CD4-positive, CD25-positive, alpha-beta regulatory T cell (primary cell): ENCODE measurements around the gene CSMD2. TPM values are rescaled to one million over a fixed set of nuclear protein-coding genes. Genes with fewer than 3 reads are reported as not detected.

Source experiments
- ATAC-seq, 2 donors: fragments of 150-1000 bp; cut with Tn5 transposase; one replicate each; pipeline ENCODE4 v1.10.0; 2021; ENCODE audit warnings: low read depth in 2 of 2, moderate number of reproducible peaks in 2 of 2, moderate library complexity in 1 of 2
- DNase-seq, 3 donors: peaks; one replicate each; pipeline versions ENCODE4 v3.0.0 to v3.0.0-alpha.2; 2012 to 2022; ENCODE audit warnings: mixed read lengths in 1 of 3
- H3K27ac ChIP-seq: one replicate; pipeline ENCODE4 v1.7.0; 2013; ENCODE audit warnings: mild to moderate bottlenecking, low read length; ENCODE audit not compliant: insufficient read depth, poor library complexity, severe bottlenecking
- H3K27me3 ChIP-seq: one replicate; pipeline ENCODE4 v1.7.0; 2013; ENCODE audit warnings: low read length; ENCODE audit not compliant: control insufficient read depth, insufficient read depth
- H3K36me3 ChIP-seq: one replicate; pipeline ENCODE4 v1.7.0; 2013; ENCODE audit warnings: mild to moderate bottlenecking, low read length, moderate library complexity; ENCODE audit not compliant: control insufficient read depth, insufficient read depth
- H3K4me1 ChIP-seq: 2 replicates; pipeline ENCODE4 v1.7.0; 2013; ENCODE audit warnings: mild to moderate bottlenecking, low read length; ENCODE audit not compliant: insufficient read depth, control insufficient read depth, poor library complexity, severe bottlenecking
- H3K4me3 ChIP-seq: one replicate; pipeline ENCODE4 v1.7.0; 2013; ENCODE audit warnings: low read depth, mild to moderate bottlenecking, low read length, moderate library complexity
- H3K9me3 ChIP-seq, 2 experiments: 1 replicate in 1 of 2; 2 replicates in 1 of 2; pipeline ENCODE4 v1.7.0; 2013; ENCODE audit warnings: low read length in 2 of 2, mild to moderate bottlenecking in 1 of 2, moderate library complexity in 1 of 2; ENCODE audit not compliant: control insufficient read depth in 2 of 2
- H3K27ac Mint-ChIP-seq, 3 donors: one replicate each; pipeline ENCODE4 v1.8.0; 2020 to 2022; ENCODE audit warnings: mild to moderate bottlenecking in 3 of 3, mixed read lengths in 3 of 3, moderate library complexity in 2 of 3
- H3K27me3 Mint-ChIP-seq: one replicate; pipeline ENCODE4 v1.8.0; 2022; ENCODE audit warnings: mild to moderate bottlenecking, mixed read lengths
- H3K36me3 Mint-ChIP-seq: one replicate; pipeline ENCODE4 v1.8.0; 2020; ENCODE audit warnings: mixed read lengths
- H3K4me1 Mint-ChIP-seq, 4 donors: one replicate each; pipeline ENCODE4 v1.8.0; 2020 to 2022; ENCODE audit warnings: mixed read lengths in 4 of 4, mild to moderate bottlenecking in 1 of 4
- H3K4me3 Mint-ChIP-seq, 4 donors: one replicate each; pipeline ENCODE4 v1.8.0; 2020 to 2022; ENCODE audit warnings: mild to moderate bottlenecking in 4 of 4, mixed read lengths in 4 of 4, moderate library complexity in 3 of 4
- H3K9me3 Mint-ChIP-seq, 7 donors: one replicate each; pipeline ENCODE4 v1.8.0; 2020 to 2022; ENCODE audit warnings: mixed read lengths in 7 of 7, mild to moderate bottlenecking in 3 of 7, moderate library complexity in 2 of 7
- polyA plus RNA-seq, 4 donors: library from polyadenylated mRNA; unstranded; fragments of 300-500 nt; fragmentation: Illumina TruSeq; gene quantifications; one replicate each; pipeline ENCODE4 v1.2.3, GENCODE V29; 2021
- total RNA-seq: library from RNA; stranded (reverse); gene quantifications from one replicate; pipeline ENCODE4 v1.2.3, GENCODE V29; 2022

Gene CSMD2
- total and polyA plus RNA-seq, 5 donors from 2014 or later = not detected

- ATAC-seq (no peak), DNase-seq (no peak)
- peaks cover 0 to 3% (median 0%) of the 10 kb centered on the region in 7 donors for H3K9me3 Mint-ChIP-seq
- no peak overlapping the region for H3K27ac Mint-ChIP-seq
- H3K4me1 Mint-ChIP-seq = no peaks in the 10 kb centered on the region
- H3K4me3 Mint-ChIP-seq = no peak overlapping the region
- no peak overlapping the region for H3K27ac ChIP-seq
- H3K4me3 ChIP-seq = no peak overlapping the region
- no peaks in the 10 kb centered on the region for H3K4me1 ChIP-seq
- no peaks in the 10 kb centered on the region for H3K36me3 Mint-ChIP-seq
- no peaks in the 10 kb centered on the region for H3K27me3 Mint-ChIP-seq
- H3K27me3 ChIP-seq = peaks cover 2% of the 10 kb centered on the region
- no peaks in the 10 kb centered on the region for H3K9me3 ChIP-seq
- H3K36me3 ChIP-seq = no peaks in the 10 kb centered on the region
Measured at GRCh38 chr1:33661811-33662454, 503.1 kb downstream of the CSMD2 start.

- Histone ChIP-seq H3K27me3 (peaks cover 2% of the 10 kb centered on the region), H3K4me3 (no peak overlapping the region), H3K9me3 (no peaks in the 10 kb centered on the region), H3K36me3 (no peaks in the 10 kb centered on the region), H3K4me1 (no peaks in the 10 kb centered on the region), H3K27ac (no peak overlapping the region)
- no peak overlapping the region for H3K4me3 Mint-ChIP-seq
- DNase-seq (no peak), ATAC-seq (no peak)
- no peaks in the 10 kb centered on the region for H3K27me3 Mint-ChIP-seq
- no peaks in the 10 kb centered on the region for H3K4me1 Mint-ChIP-seq
- H3K36me3 Mint-ChIP-seq = no peaks in the 10 kb centered on the region
- H3K27ac Mint-ChIP-seq = no peak overlapping the region
- peaks cover 0 to 2% (median 0%) of the 10 kb centered on the region in 7 donors for H3K9me3 Mint-ChIP-seq
Measured at GRCh38 chr1:33660956-33661355, 504.1 kb downstream of the CSMD2 start.

- DNase-seq = no peak
- Mint-ChIP-seq H3K4me3 (no peak overlapping the region), H3K36me3 (no peaks in the 10 kb centered on the region), H3K27ac (no peak overlapping the region), H3K9me3 (no peaks in the 10 kb centered on the region), H3K4me1 (no peaks in the 10 kb centered on the region), H3K27me3 (no peaks in the 10 kb centered on the region)
- ATAC-seq = no peak
- no peaks in the 10 kb centered on the region for H3K9me3 ChIP-seq
- H3K36me3 ChIP-seq = no peaks in the 10 kb centered on the region
- H3K4me3 ChIP-seq = no peak overlapping the region
- no peaks in the 10 kb centered on the region for H3K27me3 ChIP-seq
- H3K27ac ChIP-seq = no peak overlapping the region
- no peaks in the 10 kb centered on the region for H3K4me1 ChIP-seq
Measured at GRCh38 chr1:33660244-33660643, 504.8 kb downstream of the CSMD2 start.

DNA sequence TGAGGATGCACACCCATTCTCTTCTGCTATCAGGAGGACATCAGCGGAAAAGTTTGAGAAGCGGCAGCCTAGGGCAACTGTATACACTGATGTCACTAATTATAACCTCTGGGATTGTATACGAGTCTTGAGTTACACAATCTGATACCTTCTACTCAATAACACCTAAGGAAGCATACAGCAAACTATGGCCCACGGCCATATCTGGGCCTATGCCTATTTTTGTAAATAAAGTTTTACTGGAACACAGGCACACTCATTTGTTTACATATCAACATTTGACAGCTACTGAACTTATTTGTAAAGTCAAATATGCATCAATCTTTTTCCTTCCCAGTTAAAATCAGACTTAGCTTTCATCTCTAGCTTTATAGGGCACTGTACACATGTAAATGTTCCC is 505.4 kb downstream of the CSMD2 start:
- H3K27ac Mint-ChIP-seq = no peak overlapping the region
- no peak overlapping the region for H3K4me3 ChIP-seq
- H3K36me3 ChIP-seq = no peaks in the 10 kb centered on the region
- H3K9me3 Mint-ChIP-seq = no peaks in the 10 kb centered on the region
- no peaks in the 10 kb centered on the region for H3K9me3 ChIP-seq
- H3K36me3 Mint-ChIP-seq = no peaks in the 10 kb centered on the region
- H3K4me3 Mint-ChIP-seq = no peak overlapping the region
- no peak overlapping the region for H3K27ac ChIP-seq
- ATAC-seq (no peak), DNase-seq (no peak)
- H3K27me3 Mint-ChIP-seq = no peaks in the 10 kb centered on the region
- no peaks in the 10 kb centered on the region for H3K4me1 Mint-ChIP-seq
- no peaks in the 10 kb centered on the region for H3K4me1 ChIP-seq
- no peaks in the 10 kb centered on the region for H3K27me3 ChIP-seq

- Histone ChIP-seq H3K27me3 (no peaks in the 10 kb centered on the region), H3K4me1 (no peaks in the 10 kb centered on the region), H3K4me3 (no peak overlapping the region), H3K36me3 (no peaks in the 10 kb centered on the region), H3K9me3 (no peaks in the 10 kb centered on the region), H3K27ac (no peak overlapping the region)
- H3K9me3 Mint-ChIP-seq = no peaks in the 10 kb centered on the region
- DNase-seq = no peak
- H3K36me3 Mint-ChIP-seq = no peaks in the 10 kb centered on the region
- no peak for ATAC-seq
- H3K27me3 Mint-ChIP-seq = no peaks in the 10 kb centered on the region
- H3K27ac Mint-ChIP-seq = no peak overlapping the region
- H3K4me3 Mint-ChIP-seq = no peak overlapping the region
- H3K4me1 Mint-ChIP-seq = no peaks in the 10 kb centered on the region
Measured at GRCh38 chr1:33657833-33658232, 507.2 kb downstream of the CSMD2 start.

DNA sequence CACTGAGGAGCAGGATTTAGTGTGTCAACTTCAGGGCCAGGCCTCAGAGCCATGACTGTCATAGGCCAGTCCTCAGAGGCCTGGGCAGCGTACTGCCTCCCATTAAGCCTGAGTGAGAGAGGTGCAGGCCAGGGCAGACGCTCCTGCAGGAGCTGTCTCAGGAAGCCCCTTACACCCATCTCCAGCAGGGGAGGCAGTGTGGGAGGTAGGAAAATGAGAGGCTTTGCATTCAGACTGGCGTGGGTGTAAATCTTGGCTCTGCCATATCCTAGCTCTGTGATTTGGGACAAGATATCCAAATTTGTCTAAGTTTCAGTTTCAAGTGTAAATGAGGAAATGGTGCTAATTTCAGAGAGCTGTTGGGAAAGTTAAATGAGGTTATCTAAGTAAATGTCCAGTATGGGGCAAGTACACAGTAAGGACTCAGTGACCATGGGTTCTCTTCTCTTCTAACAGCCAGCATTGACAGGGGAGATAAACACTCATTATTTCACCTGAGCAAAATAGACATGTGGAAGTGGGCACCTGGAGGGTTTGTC is 508.5 kb downstream of the CSMD2 start:
- H3K27me3 ChIP-seq = no peaks in the 10 kb centered on the region
- no peaks in the 10 kb centered on the region for H3K4me1 ChIP-seq
- Mint-ChIP-seq H3K27ac (no peak overlapping the region), H3K27me3 (no peaks in the 10 kb centered on the region), H3K9me3 (no peaks in the 10 kb centered on the region), H3K4me3 (no peak overlapping the region), H3K36me3 (no peaks in the 10 kb centered on the region), H3K4me1 (no peaks in the 10 kb centered on the region)
- ATAC-seq = no peak
- H3K4me3 ChIP-seq = no peak overlapping the region
- H3K27ac ChIP-seq = no peak overlapping the region
- no peak for DNase-seq
- no peaks in the 10 kb centered on the region for H3K9me3 ChIP-seq
- H3K36me3 ChIP-seq = no peaks in the 10 kb centered on the region

DNA sequence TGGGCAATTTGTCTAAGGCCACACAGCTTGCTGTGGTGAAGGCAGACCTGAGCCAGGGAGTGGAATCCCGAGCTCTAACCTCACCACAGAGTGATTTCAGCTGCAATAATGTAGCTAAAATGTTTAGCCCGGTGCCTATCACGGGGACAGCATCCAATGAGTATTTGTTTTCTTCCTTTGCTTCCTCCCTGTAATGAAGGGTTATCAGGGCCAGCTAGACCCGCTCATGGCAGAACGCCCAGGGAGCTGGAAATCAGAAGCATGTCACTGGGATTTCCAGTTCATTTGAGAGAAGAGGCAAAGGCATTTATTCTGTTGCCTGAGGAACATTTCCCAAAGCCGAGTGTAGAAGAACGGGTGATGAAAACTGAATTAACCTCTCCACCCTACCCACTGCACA is 509.5 kb downstream of the CSMD2 start:
- Histone ChIP-seq H3K4me3 (no peak overlapping the region), H3K27ac (no peak overlapping the region), H3K27me3 (no peaks in the 10 kb centered on the region), H3K4me1 (no peaks in the 10 kb centered on the region), H3K9me3 (no peaks in the 10 kb centered on the region), H3K36me3 (no peaks in the 10 kb centered on the region)
- Mint-ChIP-seq H3K4me1 (no peaks in the 10 kb centered on the region), H3K4me3 (no peak overlapping the region), H3K9me3 (no peaks in the 10 kb centered on the region), H3K27ac (no peak overlapping the region), H3K27me3 (no peaks in the 10 kb centered on the region), H3K36me3 (no peaks in the 10 kb centered on the region)
- ATAC-seq = no peak
- no peak for DNase-seq

DNA sequence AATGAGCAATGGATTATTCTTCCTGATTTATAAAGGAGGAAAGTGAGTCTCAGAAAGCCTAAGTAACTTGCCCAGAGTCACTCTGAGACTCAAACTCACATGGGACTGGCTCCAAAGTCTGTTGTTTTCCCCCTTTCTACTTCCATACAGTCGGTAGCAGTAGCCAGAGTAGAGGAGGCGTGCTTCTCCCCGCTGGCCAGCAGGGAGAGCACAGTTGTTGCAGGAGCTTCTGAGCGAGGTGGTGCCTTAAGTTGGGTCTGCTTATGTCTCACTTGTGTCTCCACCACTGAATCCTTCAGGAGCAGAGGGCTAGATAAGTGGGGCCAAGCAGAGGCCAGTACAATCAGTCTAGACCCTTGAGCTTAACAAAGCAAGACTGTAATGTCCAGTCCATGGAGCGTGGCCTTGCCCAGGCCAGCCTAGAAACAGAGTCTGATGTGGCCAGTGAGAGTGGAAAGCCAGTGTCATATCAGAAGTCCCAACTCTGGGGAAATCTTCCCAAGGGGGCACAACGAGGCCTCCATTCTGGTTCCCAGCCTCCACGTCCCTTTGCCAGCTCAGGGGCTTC is 510.7 kb downstream of the CSMD2 start:
- H3K4me3 Mint-ChIP-seq = no peak overlapping the region
- no peaks in the 10 kb centered on the region for H3K9me3 ChIP-seq
- no peaks in the 10 kb centered on the region for H3K4me1 ChIP-seq
- no peaks in the 10 kb centered on the region for H3K9me3 Mint-ChIP-seq
- no peak for DNase-seq
- H3K4me1 Mint-ChIP-seq = no peaks in the 10 kb centered on the region
- no peak for ATAC-seq
- H3K27me3 Mint-ChIP-seq = no peaks in the 10 kb centered on the region
- no peaks in the 10 kb centered on the region for H3K27me3 ChIP-seq
- H3K36me3 Mint-ChIP-seq = no peaks in the 10 kb centered on the region
- H3K27ac Mint-ChIP-seq = no peak overlapping the region
- H3K27ac ChIP-seq = no peak overlapping the region
- H3K4me3 ChIP-seq = no peak overlapping the region
- H3K36me3 ChIP-seq = no peaks in the 10 kb centered on the region
